Measurements from ENCODE around the gene WNK3. TPM values are rescaled to one million over a fixed set of nuclear protein-coding genes. Genes with fewer than 3 reads are reported as not detected.

Gene WNK3
- total RNA-seq, 1 experiment from 2014 or later, result not detected

DNA sequence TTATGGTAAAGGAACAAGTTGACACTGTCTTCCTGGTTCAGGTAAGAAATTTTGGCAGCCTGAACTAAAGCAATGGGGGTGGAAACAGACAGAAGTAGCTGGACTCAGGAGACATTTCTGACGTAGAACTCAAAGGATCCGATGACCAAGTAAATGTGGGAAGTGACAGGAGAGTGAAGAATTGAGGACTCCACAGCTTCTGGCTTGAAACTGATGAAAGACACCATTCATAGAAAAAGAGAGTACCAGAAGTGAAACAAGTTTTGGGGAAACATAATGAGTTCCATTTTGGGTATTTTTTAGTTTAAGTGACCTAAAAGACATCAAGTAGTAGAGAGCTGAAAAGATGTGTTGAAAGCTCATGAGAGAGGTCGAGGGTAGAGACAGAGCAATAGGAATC lies 180.5 kb downstream of the WNK3 start:
- H3K4me3 Mint-ChIP-seq (ENCODE audit: low read depth, unreplicated experiment), result peak overlapping the region; percentile 13
- peaks cover 49% of the 10 kb centered on the region for H3K4me1 Mint-ChIP-seq (ENCODE audit: low read depth, unreplicated experiment)
- no peaks in the 10 kb centered on the region for H3K27me3 Mint-ChIP-seq (ENCODE audit: unreplicated experiment)
- peak overlapping the region; percentile 61 for H3K27ac Mint-ChIP-seq (ENCODE audit: unreplicated experiment)
- no TSS peak for BruUV-seq (replicated peaks)
- TF ChIP-seq, protein P1, sequence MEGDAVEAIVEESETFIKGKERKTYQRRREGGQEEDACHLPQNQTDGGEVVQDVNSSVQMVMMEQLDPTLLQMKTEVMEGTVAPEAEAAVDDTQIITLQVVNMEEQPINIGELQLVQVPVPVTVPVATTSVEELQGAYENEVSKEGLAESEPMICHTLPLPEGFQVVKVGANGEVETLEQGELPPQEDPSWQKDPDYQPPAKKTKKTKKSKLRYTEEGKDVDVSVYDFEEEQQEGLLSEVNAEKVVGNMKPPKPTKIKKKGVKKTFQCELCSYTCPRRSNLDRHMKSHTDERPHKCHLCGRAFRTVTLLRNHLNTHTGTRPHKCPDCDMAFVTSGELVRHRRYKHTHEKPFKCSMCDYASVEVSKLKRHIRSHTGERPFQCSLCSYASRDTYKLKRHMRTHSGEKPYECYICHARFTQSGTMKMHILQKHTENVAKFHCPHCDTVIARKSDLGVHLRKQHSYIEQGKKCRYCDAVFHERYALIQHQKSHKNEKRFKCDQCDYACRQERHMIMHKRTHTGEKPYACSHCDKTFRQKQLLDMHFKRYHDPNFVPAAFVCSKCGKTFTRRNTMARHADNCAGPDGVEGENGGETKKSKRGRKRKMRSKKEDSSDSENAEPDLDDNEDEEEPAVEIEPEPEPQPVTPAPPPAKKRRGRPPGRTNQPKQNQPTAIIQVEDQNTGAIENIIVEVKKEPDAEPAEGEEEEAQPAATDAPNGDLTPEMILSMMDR (IDR thresholded peaks at IDR 0.05; ENCODE audit: unreplicated experiment), result no peak
- no peak for DNase-seq
- no peaks in the 10 kb centered on the region for H3K9me3 Mint-ChIP-seq (ENCODE audit: low read depth, unreplicated experiment)
- H3K36me3 Mint-ChIP-seq (ENCODE audit: insufficient read depth, unreplicated experiment), result peaks cover 15% of the 10 kb centered on the region
- intact Hi-C loops (cut with micrococcal nuclease; ENCODE audit: unreplicated experiment), result no loop called here
- CTCF ChIA-PET, result no interaction called here

- H3K27me3 Mint-ChIP-seq (ENCODE audit: unreplicated experiment), result no peaks in the 10 kb centered on the region
- DNase-seq, result no peak
- H3K9me3 Mint-ChIP-seq (ENCODE audit: low read depth, unreplicated experiment), result no peaks in the 10 kb centered on the region
- TF ChIP-seq, protein P1 (IDR thresholded peaks at IDR 0.05; ENCODE audit: unreplicated experiment), result no peak
- no peak overlapping the region for H3K4me3 Mint-ChIP-seq (ENCODE audit: low read depth, unreplicated experiment)
- intact Hi-C loops (cut with micrococcal nuclease; ENCODE audit: unreplicated experiment), result no loop called here
- no TSS peak for BruUV-seq (replicated peaks)
- H3K4me1 Mint-ChIP-seq (ENCODE audit: low read depth, unreplicated experiment), result peaks cover 20% of the 10 kb centered on the region
- no peak overlapping the region for H3K27ac Mint-ChIP-seq (ENCODE audit: unreplicated experiment)
- CTCF ChIA-PET, result no interaction called here
- peaks cover 8% of the 10 kb centered on the region for H3K36me3 Mint-ChIP-seq (ENCODE audit: insufficient read depth, unreplicated experiment)
Observed at GRCh38 chrX:54173791-54174190, 184.1 kb downstream of the WNK3 start.

GRCh38 chrX:54172455-54172854 lies 185.4 kb downstream of the WNK3 start:
- no peaks in the 10 kb centered on the region for H3K9me3 Mint-ChIP-seq (ENCODE audit: low read depth, unreplicated experiment)
- TF ChIP-seq, protein P1 (IDR thresholded peaks at IDR 0.05; ENCODE audit: unreplicated experiment), result no peak
- CTCF ChIA-PET, result no interaction called here
- no peak for DNase-seq
- peaks cover 8% of the 10 kb centered on the region for H3K36me3 Mint-ChIP-seq (ENCODE audit: insufficient read depth, unreplicated experiment)
- H3K4me3 Mint-ChIP-seq (ENCODE audit: low read depth, unreplicated experiment), result no peak overlapping the region
- BruUV-seq (replicated peaks), result no TSS peak
- H3K27ac Mint-ChIP-seq (ENCODE audit: unreplicated experiment), result no peak overlapping the region
- peaks cover 11% of the 10 kb centered on the region for H3K4me1 Mint-ChIP-seq (ENCODE audit: low read depth, unreplicated experiment)
- H3K27me3 Mint-ChIP-seq (ENCODE audit: unreplicated experiment), result no peaks in the 10 kb centered on the region
- intact Hi-C loops (cut with micrococcal nuclease; ENCODE audit: unreplicated experiment), result no loop called here

- TF ChIP-seq, protein P1 (IDR thresholded peaks at IDR 0.05; ENCODE audit: unreplicated experiment), result no peak
- no peak for DNase-seq
- Mint-ChIP-seq H3K27ac (ENCODE audit: unreplicated experiment) (no peak overlapping the region), H3K4me1 (ENCODE audit: low read depth, unreplicated experiment) (peaks cover 4% of the 10 kb centered on the region), H3K4me3 (ENCODE audit: low read depth, unreplicated experiment) (no peak overlapping the region), H3K36me3 (ENCODE audit: insufficient read depth, unreplicated experiment) (peaks cover 8% of the 10 kb centered on the region), H3K27me3 (ENCODE audit: unreplicated experiment) (no peaks in the 10 kb centered on the region), H3K9me3 (ENCODE audit: low read depth, unreplicated experiment) (no peaks in the 10 kb centered on the region)
- no TSS peak for BruUV-seq (replicated peaks)
- CTCF ChIA-PET, result no interaction called here
- intact Hi-C loops (cut with micrococcal nuclease; ENCODE audit: unreplicated experiment), result no loop called here
Observed at GRCh38 chrX:54171527-54172250, 186.2 kb downstream of the WNK3 start.

All from Calu3 (cell line).